Spleen (tissue), 11 donors: Measurements from ENCODE around the gene MX2. TPM values are rescaled to one million over a fixed set of nuclear protein-coding genes. Genes with fewer than 3 reads are reported as not detected.

Source experiments
- DNase-seq: peaks from one replicate; pipeline ENCODE4 v3.0.0-alpha.2; 2020
- H3K27ac ChIP-seq, 8 donors: fragments of 200-600 bp; sonication (generic) in 7 of 8; 1 replicate in 4 of 8; 2 replicates in 4 of 8; pipeline versions ENCODE4 v1.5.0 to v1.8.0; 2016 to 2021; ENCODE audit warnings: inconsistent platforms in 4 of 8, mild to moderate bottlenecking in 4 of 8, moderate library complexity in 1 of 8
- H3K27me3 ChIP-seq, 7 donors: fragments of 200-600 bp; sonication (generic) in 6 of 7; replicated peaks in 1 of 7; 1 replicate in 4 of 7; 2 replicates in 3 of 7; pipeline versions ENCODE4 v1.5.0 to v1.8.0; 2016 to 2021; ENCODE audit warnings: inconsistent platforms in 3 of 7, mild to moderate bottlenecking in 1 of 7
- H3K36me3 ChIP-seq, 6 donors: fragments of 200-600 bp; sonication (generic) in 5 of 6; 1 replicate in 4 of 6; 2 replicates in 2 of 6; pipeline versions ENCODE4 v1.5.0 to v1.8.0; 2016 to 2021; ENCODE audit warnings: inconsistent platforms in 2 of 6
- H3K4me1 ChIP-seq, 6 donors: fragments of 200-600 bp; sonication (generic) in 5 of 6; 1 replicate in 3 of 6; 2 replicates in 3 of 6; pipeline versions ENCODE4 v1.5.0 to v1.8.0; 2016 to 2021; ENCODE audit warnings: inconsistent platforms in 3 of 6
- H3K4me3 ChIP-seq, 8 donors: fragments of 200-600 bp; sonication (generic) in 7 of 8; 1 replicate in 4 of 8; 2 replicates in 4 of 8; pipeline versions ENCODE4 v1.5.0 to v1.8.0; 2016 to 2021; ENCODE audit warnings: inconsistent platforms in 4 of 8, mild to moderate bottlenecking in 4 of 8, moderate library complexity in 2 of 8
- H3K9me3 ChIP-seq, 8 donors: fragments of 200-600 bp; sonication (generic) in 7 of 8; 1 replicate in 4 of 8; 2 replicates in 4 of 8; pipeline versions ENCODE4 v1.5.0 to v1.8.0; 2016 to 2021; ENCODE audit warnings: inconsistent platforms in 4 of 8
- CTCF ChIP-seq, 11 experiments: fragments of 200-600 bp in 7 of 11; fragments of 450-650 bp in 4 of 11; sonication (generic) in 4 of 11; IDR thresholded peaks in 8 of 11; conservative IDR thresholded peaks in 3 of 11; 1 replicate in 7 of 11; 2 replicates in 4 of 11; pipeline versions ENCODE4 v1.4.0 to v1.8.0; 2016 to 2021; ENCODE audit warnings: antibody characterized with exemption in 11 of 11, inconsistent platforms in 4 of 11, mild to moderate bottlenecking in 1 of 11
- POLR2A ChIP-seq, 3 donors: fragments of 450-650 bp; IDR thresholded peaks; one replicate each; pipeline ENCODE4 v1.5.1; 2017; ENCODE audit warnings: antibody characterized with exemption in 3 of 3, mild to moderate bottlenecking in 1 of 3
- POLR2AphosphoS5 ChIP-seq, 3 donors: sonication (generic); formaldehyde crosslinking; IDR thresholded peaks; one replicate each; pipeline ENCODE4 v1.5.1; 2017; ENCODE audit warnings: antibody characterized with exemption in 3 of 3
- WGBS, 5 donors: extraction: QIAGEN DNeasy Blood & Tissue Kit in 3 of 5; methylation state at CpG; one replicate each; pipeline versions ENCODE4 v1.1.5 to v1.1.7; 2013 to 2018; 5-methylcytosine and 5-hydroxymethylcytosine counted together
- intact Hi-C: fragments of 100-400 bp; cut with DNase I; formaldehyde crosslinking; loops from one replicate; pipeline ENCODE4 v1.15.0; 2023; ENCODE audit warnings: low total_unique reads
- polyA plus RNA-seq, 3 donors: library from polyadenylated mRNA; stranded (reverse); fragments of 200-250 nt; gene quantifications; one replicate each; pipeline ENCODE4 v1.2.1, GENCODE V29; 2013
- total RNA-seq, 7 donors: library from RNA; depleted of rRNA in 3 of 7; stranded (reverse); fragments of >200 nt in 3 of 7; fragmentation: NEBNext Ultra II Directional in 4 of 7; extraction: Animal tissue kit (Norgen Biotek cat#: 25700) in 4 of 7; gene quantifications; one replicate each; pipeline versions ENCODE4 v1.1.0 to v1.2.1, GENCODE V29; 2016 to 2021
- donor health status: healthy with polysubstance abuse.
- donor health status: DM: no; HTN: no; CAD: no; lungs with moderate emphysema.
- donor health status: DM: no; HTN: no; CAD: no.
- donor health status: Bipolar disorder and iron deficiency.
- donor health status: healthy.
- donor health status: DM: no; HTN: no; CAD: no.
- donor health status: DM: yes; HTN: yes; CAD: no.

Gene MX2
- total and polyA plus RNA-seq, 10 donors, result 20.0 to 109 (median 71.8) TPM

GRCh38 chr21:41429305-41429704 is 67.5 kb downstream of the MX2 start:
- Histone ChIP-seq H3K9me3 (peaks cover 0 to 8% (median under 1%) of the 10 kb centered on the region in 8 donors), H3K27me3 (no peaks in the 10 kb centered on the region), H3K27ac (peak overlapping the region in 3 of 8 donors; percentile 24 to 89 (median 88)), H3K36me3 (peaks cover 2 to 69% (median 41%) of the 10 kb centered on the region in 6 donors), H3K4me3 (no peak overlapping the region), H3K4me1 (peaks cover 11 to 85% (median 56%) of the 10 kb centered on the region in 6 donors)
- no peak for DNase-seq
- intact Hi-C loops, result loop anchor here (10.0 kb wide), 1 partner anchor 65 kb away; the partner anchor contains the start of gene MX2
- TF ChIP-seq CTCF (IDR thresholded peaks at IDR 0.05 in 8 of 11, conservative IDR thresholded peaks at IDR 0.05 in 3 of 11) (no peak), POLR2A (IDR thresholded peaks at IDR 0.05) (no peak), POLR2AphosphoS5 (IDR thresholded peaks at IDR 0.05) (no peak)
- WGBS, 5 donors, result 90 to 98% (median 92%) methylated on average over 3 of the region's 3 CpGs

GRCh38 chr21:41429925-41430491 is 68.2 kb downstream of the MX2 start:
- Histone ChIP-seq H3K4me1 (peaks cover 11 to 82% (median 56%) of the 10 kb centered on the region in 6 donors), H3K36me3 (peaks cover 2 to 76% (median 46%) of the 10 kb centered on the region in 6 donors), H3K27ac (peak overlapping the region in 1 of 8 donors; percentile 88), H3K9me3 (peaks cover 0 to 15% (median 6%) of the 10 kb centered on the region in 8 donors), H3K4me3 (no peak overlapping the region), H3K27me3 (no peaks in the 10 kb centered on the region)
- intact Hi-C loops, result loop anchor here (10.0 kb wide), 1 partner anchor 65 kb away; the partner anchor contains the start of gene MX2
- DNase-seq, result no peak
- WGBS, 5 donors, result 83 to 92% (median 84%) methylated on average over 9 of the region's 9 CpGs
- TF ChIP-seq POLR2A (IDR thresholded peaks at IDR 0.05) (no peak), CTCF (IDR thresholded peaks at IDR 0.05 in 8 of 11, conservative IDR thresholded peaks at IDR 0.05 in 3 of 11) (no peak)

- intact Hi-C loops, result no loop called here
- Histone ChIP-seq H3K27me3 (no peaks in the 10 kb centered on the region), H3K4me3 (peak overlapping the region in 1 of 8 donors; percentile 4), H3K4me1 (peaks cover 7 to 63% (median 44%) of the 10 kb centered on the region in 6 donors), H3K27ac (peak overlapping the region in 5 of 8 donors; percentile 26 to 59 (median 33)), H3K9me3 (peaks cover 0 to 21% (median 7%) of the 10 kb centered on the region in 8 donors), H3K36me3 (peaks cover 4 to 95% (median 66%) of the 10 kb centered on the region in 6 donors)
- 71 to 88% (median 84%) methylated on average over 15 to 16 of the region's 16 CpGs for whole genome bisulfite sequencing, 5 donors
- DNase-seq, result no peak
- no peak for TF ChIP-seq POLR2AphosphoS5 (IDR thresholded peaks at IDR 0.05)
These were observed 70.1 kb downstream of the MX2 start for GRCh38 chr21:41431788-41432548.

GRCh38 chr21:41432562-41433460 is 71.0 kb downstream of the MX2 start:
- intact Hi-C loops, result no loop called here
- Histone ChIP-seq H3K4me3 (no peak overlapping the region), H3K36me3 (peaks cover 6 to 100% (median 74%) of the 10 kb centered on the region in 6 donors), H3K27me3 (no peaks in the 10 kb centered on the region), H3K4me1 (peaks cover 3 to 54% (median 35%) of the 10 kb centered on the region in 6 donors), H3K27ac (peak overlapping the region in 3 of 8 donors; percentile 29 to 59 (median 33)), H3K9me3 (peaks cover 0 to 21% (median 7%) of the 10 kb centered on the region in 8 donors)
- TF ChIP-seq CTCF (IDR thresholded peaks at IDR 0.05 in 8 of 11, conservative IDR thresholded peaks at IDR 0.05 in 3 of 11) (no peak), POLR2A (IDR thresholded peaks at IDR 0.05) (no peak), POLR2AphosphoS5 (IDR thresholded peaks at IDR 0.05) (no peak)
- WGBS, 5 donors, result 75 to 96% (median 83%) methylated on average over 10 of the region's 10 CpGs
- DNase-seq, result no peak
